ENCODE measurements around the gene SLC7A8.
"Not testable (repeated sequence)": the region's sequence is repeated elsewhere in the genome, so short reads cannot be mapped to it uniquely, and the experiment has no call there.

SLC7A8 gene

DNA sequence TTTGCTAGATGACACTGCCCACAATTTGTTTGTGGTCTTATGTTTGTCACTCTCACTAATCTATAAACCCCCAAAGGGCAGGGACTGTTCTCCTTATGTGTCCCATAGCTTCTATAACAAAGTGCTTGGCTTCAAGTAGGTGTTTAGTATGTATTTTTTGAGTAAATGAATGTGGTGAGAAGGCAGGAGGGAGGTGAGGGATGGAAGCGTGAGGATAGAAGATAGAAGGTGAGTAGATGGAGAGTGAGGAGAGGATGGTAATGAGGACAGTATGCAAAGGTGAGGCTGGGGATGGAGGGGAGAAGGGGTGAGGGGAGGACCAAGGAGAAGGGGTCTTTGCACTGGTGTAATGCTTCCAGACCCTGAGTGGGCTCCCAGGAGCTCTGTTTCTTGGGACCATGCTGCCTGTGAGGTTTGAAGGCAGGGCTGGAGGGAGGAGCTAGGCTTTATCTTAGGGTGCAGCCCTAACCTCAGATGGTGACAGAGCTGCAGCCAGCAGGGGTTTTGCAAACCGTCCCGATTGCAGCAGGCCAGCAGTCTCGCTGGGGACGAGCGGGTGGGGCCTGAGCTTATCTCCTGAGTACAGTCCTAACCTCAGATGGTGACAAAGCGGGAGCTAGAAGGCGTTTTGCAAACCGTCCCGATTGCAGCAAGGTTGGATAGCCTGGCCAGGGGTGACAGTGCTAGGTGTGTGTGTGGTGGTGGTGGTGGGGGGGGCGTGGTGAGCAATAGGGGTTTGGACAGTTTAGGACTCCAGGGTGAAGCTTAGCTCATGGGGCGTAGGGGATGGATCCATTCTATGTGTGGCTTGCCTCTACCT is 70.9 kb downstream of the SLC7A8 start:
- TF ChIP-seq, protein P1, sequence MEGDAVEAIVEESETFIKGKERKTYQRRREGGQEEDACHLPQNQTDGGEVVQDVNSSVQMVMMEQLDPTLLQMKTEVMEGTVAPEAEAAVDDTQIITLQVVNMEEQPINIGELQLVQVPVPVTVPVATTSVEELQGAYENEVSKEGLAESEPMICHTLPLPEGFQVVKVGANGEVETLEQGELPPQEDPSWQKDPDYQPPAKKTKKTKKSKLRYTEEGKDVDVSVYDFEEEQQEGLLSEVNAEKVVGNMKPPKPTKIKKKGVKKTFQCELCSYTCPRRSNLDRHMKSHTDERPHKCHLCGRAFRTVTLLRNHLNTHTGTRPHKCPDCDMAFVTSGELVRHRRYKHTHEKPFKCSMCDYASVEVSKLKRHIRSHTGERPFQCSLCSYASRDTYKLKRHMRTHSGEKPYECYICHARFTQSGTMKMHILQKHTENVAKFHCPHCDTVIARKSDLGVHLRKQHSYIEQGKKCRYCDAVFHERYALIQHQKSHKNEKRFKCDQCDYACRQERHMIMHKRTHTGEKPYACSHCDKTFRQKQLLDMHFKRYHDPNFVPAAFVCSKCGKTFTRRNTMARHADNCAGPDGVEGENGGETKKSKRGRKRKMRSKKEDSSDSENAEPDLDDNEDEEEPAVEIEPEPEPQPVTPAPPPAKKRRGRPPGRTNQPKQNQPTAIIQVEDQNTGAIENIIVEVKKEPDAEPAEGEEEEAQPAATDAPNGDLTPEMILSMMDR (IDR thresholded peaks at IDR 0.05; ENCODE audit: low read depth, low read length, missing control alignments) = no peak
- DNase-seq (ENCODE audit: extremely low read depth, low read depth) = no peak
- H3K4me3 ChIP-seq (replicated peaks; ENCODE audit: low read depth, low read length) = no peak overlapping the region

DNA sequence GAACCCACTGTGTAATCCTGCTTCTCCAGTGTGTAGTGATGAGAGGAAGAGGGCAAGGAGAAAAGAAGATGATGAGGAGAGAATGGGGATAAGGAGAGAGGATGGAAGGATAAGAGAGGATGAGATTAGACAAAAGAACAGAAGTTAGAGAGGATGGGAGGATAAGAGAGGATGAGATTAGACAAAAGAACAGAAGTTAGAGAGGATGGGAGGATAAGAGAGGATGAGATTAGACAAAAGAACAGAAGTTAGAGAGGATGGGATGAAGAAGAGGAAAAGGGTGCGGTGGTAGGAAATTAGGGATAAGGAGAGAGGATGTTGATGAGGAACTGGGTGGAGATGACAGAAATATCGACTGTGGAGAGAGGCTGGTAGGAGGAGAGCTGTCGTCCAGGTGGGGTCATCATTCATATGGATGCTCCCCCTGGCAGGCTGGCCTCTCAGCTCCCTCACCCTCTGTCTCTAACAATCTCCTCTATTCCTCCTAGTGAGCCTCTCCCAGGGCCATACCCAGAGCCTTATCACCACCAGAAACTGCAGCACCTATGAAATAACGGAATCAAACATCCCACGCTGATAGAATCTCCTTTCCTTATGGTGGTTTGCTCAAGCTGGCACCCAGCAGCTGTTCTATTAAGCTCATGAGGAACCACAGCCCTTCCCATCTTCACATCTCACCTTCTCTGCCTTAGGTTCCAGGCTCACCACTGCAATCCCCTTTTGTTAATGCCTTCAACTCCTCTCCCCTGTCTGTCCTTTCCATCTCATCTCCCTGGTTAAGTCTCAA is 72.7 kb downstream of the SLC7A8 start:
- DNase-seq (ENCODE audit: extremely low read depth, low read depth) = no peak
- TF ChIP-seq, protein P1 (IDR thresholded peaks at IDR 0.05; ENCODE audit: low read depth, low read length, missing control alignments) = no peak
- no peak overlapping the region for H3K4me3 ChIP-seq (replicated peaks; ENCODE audit: low read depth, low read length)

DNA sequence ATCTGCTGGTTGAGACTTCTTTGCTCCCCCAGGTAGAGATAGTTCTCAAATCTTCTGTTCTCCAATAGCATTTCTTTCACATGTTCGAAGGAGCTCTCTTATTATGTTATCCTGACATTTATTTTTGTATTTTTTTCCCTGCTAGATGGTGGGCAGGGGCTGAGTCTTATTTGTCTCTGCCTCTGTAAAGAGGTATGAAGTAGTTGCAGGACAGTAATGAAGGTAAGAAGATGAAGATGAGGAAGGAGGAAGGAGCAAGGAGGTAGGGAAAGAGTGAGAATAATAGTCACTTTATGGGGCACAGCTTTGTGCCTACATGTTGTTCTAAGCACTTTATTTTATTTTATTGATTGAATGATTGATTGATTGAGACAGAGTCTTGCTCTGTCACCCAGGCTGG is 73.7 kb downstream of the SLC7A8 start:
- H3K4me3 ChIP-seq (replicated peaks; ENCODE audit: low read depth, low read length) = no peak overlapping the region
- TF ChIP-seq, protein P1 (IDR thresholded peaks at IDR 0.05; ENCODE audit: low read depth, low read length, missing control alignments) = no peak
- no peak for DNase-seq (ENCODE audit: extremely low read depth, low read depth)

DNA sequence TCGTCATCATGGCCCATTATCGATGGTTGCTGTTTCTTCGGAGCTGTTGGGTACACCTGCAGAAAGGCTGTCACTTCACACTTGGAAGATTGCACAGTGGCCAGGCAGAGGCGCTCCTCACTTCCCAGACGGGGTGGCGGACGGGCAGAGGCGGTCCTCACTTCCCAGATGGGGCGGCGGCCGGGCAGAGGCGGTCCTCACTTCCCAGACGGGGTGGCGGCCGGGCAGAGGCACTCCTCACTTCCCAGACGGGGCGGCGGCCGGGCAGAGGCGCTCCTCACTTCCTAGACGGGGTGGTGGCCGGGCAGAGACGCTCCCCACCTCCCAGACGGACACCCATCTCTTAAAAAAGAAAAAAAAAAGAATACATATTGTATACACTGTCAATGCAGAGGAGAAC is 75.3 kb downstream of the SLC7A8 start:
- not testable (repeated sequence) for DNase-seq (ENCODE audit: extremely low read depth, low read depth); H3K4me3 ChIP-seq (replicated peaks; ENCODE audit: low read depth, low read length)

DNA sequence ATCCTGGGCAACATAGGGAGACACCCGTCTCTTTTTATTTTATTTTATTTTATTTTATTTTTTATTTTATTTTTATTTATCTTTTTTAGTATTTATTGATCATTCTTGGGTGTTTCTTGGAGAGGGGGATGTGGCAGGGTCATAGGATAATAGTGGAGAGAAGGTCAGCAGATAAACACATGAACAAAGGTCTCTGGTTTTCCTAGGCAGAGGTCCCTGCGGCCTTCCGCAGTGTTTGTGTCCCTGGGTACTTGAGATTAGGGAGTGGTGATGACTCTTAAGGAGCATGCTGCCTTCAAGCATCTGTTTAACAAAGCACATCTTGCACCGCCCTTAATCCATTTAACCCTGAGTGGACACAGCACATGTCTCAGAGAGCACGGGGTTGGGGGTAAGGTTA is 75.8 kb downstream of the SLC7A8 start:
- not testable (repeated sequence) for H3K4me3 ChIP-seq (replicated peaks; ENCODE audit: low read depth, low read length); DNase-seq (ENCODE audit: extremely low read depth, low read depth)

DNA sequence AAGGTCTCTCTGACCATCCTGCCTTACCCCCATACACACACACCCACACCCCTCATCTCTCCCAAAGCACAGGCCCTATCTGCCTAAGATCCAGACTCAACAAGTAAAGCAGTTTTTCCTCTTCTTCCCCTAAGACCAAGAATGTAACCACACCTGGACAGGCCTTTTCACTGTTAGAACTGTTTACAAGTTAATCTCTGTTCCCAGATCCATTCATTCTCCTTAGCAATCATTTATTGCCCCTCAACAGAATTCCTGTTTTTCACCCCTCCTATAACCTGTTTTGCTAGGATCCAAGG is 76.8 kb downstream of the SLC7A8 start:
- TF ChIP-seq, protein P1 (IDR thresholded peaks at IDR 0.05; ENCODE audit: low read depth, low read length, missing control alignments) = no peak
- no peak overlapping the region for H3K4me3 ChIP-seq (replicated peaks; ENCODE audit: low read depth, low read length)
- DNase-seq (ENCODE audit: extremely low read depth, low read depth) = no peak

DNA sequence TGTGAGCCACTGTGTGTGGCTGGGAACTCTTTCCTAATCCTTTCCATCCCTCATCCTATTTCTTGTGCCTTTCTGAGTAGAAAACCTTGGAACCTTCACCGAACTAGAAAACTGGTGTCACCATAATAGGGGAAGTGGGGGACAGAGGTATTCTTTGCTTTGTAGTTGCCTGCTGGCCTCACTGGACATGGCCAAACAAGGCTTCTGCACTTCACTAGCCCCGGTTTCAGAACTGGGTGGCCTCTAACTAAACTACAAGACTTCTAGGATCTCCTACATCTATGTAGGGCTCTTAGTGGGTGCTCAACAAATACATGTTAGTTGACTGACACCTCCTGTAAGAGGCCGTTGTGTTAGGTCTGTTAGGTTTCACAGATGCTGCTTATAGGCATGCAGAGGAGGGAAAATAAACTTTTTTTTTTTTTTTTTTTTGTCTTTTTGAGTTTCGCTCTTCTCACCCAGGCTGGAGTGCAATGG is 78.1 kb downstream of the SLC7A8 start:
- DNase-seq (ENCODE audit: extremely low read depth, low read depth) = no peak
- H3K4me3 ChIP-seq (replicated peaks; ENCODE audit: low read depth, low read length) = no peak overlapping the region
- TF ChIP-seq, protein P1 (IDR thresholded peaks at IDR 0.05; ENCODE audit: low read depth, low read length, missing control alignments) = no peak
